ENCODE data around the gene PYGM.
A peak's percentile ranks its signal among the peaks of the same experiment; 100 is the strongest.

The PYGM gene

GRCh38 chr11:64778473-64779298, 18.9 kb upstream of the PYGM start, which contains the start of gene SF1:
Gene SF1 (minus strand): TSS chr11:64778542. CDS start chr11:64778392, 150 bp downstream.
- Histone ChIP-seq H3K18ac (ENCODE audit: low read length) (peak within 1 kb of the TSS; percentile 99), H3K4me2 (ENCODE audit: insufficient read depth, low read length, poor library complexity, severe bottlenecking) (peak within 1 kb of the TSS; percentile 89), H3K4me3 (ENCODE audit: low read length in 2 of 2) (peak within 1 kb of the TSS; percentile 89 to 98), H3K27me3 (ENCODE audit: control insufficient read depth in 3 of 3, insufficient read depth in 3 of 3, low read depth in 1 of 3, low read length in 3 of 3) (no peaks in the 10 kb centered on the region), H3K27ac (replicated peaks; ENCODE audit: low read length) (peak within 1 kb of the TSS; percentile 99), H3K14ac (ENCODE audit: low read length) (peak within 1 kb of the TSS; percentile 85), H2BK120ac (ENCODE audit: low read depth, low read length) (peak within 1 kb of the TSS; percentile 98), H3K4ac (ENCODE audit: low read length) (peak within 1 kb of the TSS; percentile 97), H3K9me3 (replicated peaks in 1 of 2; ENCODE audit: control insufficient read depth in 2 of 2, insufficient read depth in 1 of 2, low read depth in 1 of 2, low read length in 2 of 2) (no peaks in the 10 kb centered on the region), H3K79me1 (ENCODE audit: low read depth, low read length) (peaks cover 5% of the 10 kb centered on the region), H2AFZ (ENCODE audit: low read length) (peak within 1 kb of the TSS; percentile 72), H2BK5ac (ENCODE audit: low read length) (peak within 1 kb of the TSS; percentile 90), H3K9ac (ENCODE audit: low read depth, low read length, poor library complexity) (peak within 1 kb of the TSS; percentile 96), H4K8ac (ENCODE audit: low read depth, low read length) (no peak within 1 kb of the TSS), H3K36me3 (replicated peaks in 1 of 2; ENCODE audit: control insufficient read depth in 2 of 2, insufficient read depth in 2 of 2, low read length in 2 of 2) (peaks cover 28 to 64% of the 10 kb centered on the region in 2 donors), H2AK5ac (ENCODE audit: low read depth, low read length) (peak within 1 kb of the TSS; percentile 100), H3K23ac (ENCODE audit: low read depth, low read length, poor library complexity) (peak within 1 kb of the TSS; percentile 99), H2BK12ac (ENCODE audit: low read length) (peak within 1 kb of the TSS; percentile 32), H2BK15ac (ENCODE audit: low read length) (peak within 1 kb of the TSS; percentile 73), H4K91ac (ENCODE audit: low read depth, low read length, poor library complexity) (peak within 1 kb of the TSS; percentile 81), H3K4me1 (ENCODE audit: control insufficient read depth in 2 of 2, insufficient read depth in 1 of 2, low read depth in 1 of 2, low read length in 2 of 2) (peaks cover 5 to 10% of the 10 kb centered on the region in 2 donors)
- peak; percentile 100 for DNase-seq (ENCODE audit: low spot score)
- no CpG with 5 or more reads among the region's 80 CpGs for WGBS, 2 donors (ENCODE audit: extremely low coverage in 2 of 2, insufficient read length in 2 of 2, insufficient replicate concordance in 1 of 2)

- Histone ChIP-seq H2AK5ac (ENCODE audit: low read depth, low read length) (peak overlapping the region; percentile 100), H3K36me3 (replicated peaks in 1 of 2; ENCODE audit: control insufficient read depth in 2 of 2, insufficient read depth in 2 of 2, low read length in 2 of 2) (peaks cover 32 to 69% of the 10 kb centered on the region in 2 donors), H2AFZ (ENCODE audit: low read length) (peak overlapping the region; percentile 61), H3K27me3 (ENCODE audit: control insufficient read depth in 3 of 3, insufficient read depth in 3 of 3, low read depth in 1 of 3, low read length in 3 of 3) (no peaks in the 10 kb centered on the region), H3K4ac (ENCODE audit: low read length) (peak overlapping the region; percentile 97), H3K27ac (replicated peaks; ENCODE audit: low read length) (peak overlapping the region; percentile 99), H2BK12ac (ENCODE audit: low read length) (peak overlapping the region; percentile 32), H3K9me3 (replicated peaks in 1 of 2; ENCODE audit: control insufficient read depth in 2 of 2, insufficient read depth in 1 of 2, low read depth in 1 of 2, low read length in 2 of 2) (no peaks in the 10 kb centered on the region), H4K8ac (ENCODE audit: low read depth, low read length) (no peak overlapping the region), H3K4me3 (ENCODE audit: low read length in 2 of 2) (peak overlapping the region; percentile 89 to 98), H3K14ac (ENCODE audit: low read length) (peak overlapping the region; percentile 85), H3K4me1 (ENCODE audit: control insufficient read depth in 2 of 2, insufficient read depth in 1 of 2, low read depth in 1 of 2, low read length in 2 of 2) (peaks cover 5 to 10% of the 10 kb centered on the region in 2 donors), H2BK120ac (ENCODE audit: low read depth, low read length) (peak overlapping the region; percentile 98), H3K4me2 (ENCODE audit: insufficient read depth, low read length, poor library complexity, severe bottlenecking) (peak overlapping the region; percentile 32), H3K9ac (ENCODE audit: low read depth, low read length, poor library complexity) (peak overlapping the region; percentile 95), H2BK5ac (ENCODE audit: low read length) (peak overlapping the region; percentile 90), H3K79me1 (ENCODE audit: low read depth, low read length) (peaks cover 5% of the 10 kb centered on the region), H4K91ac (ENCODE audit: low read depth, low read length, poor library complexity) (peak overlapping the region; percentile 81), H2BK15ac (ENCODE audit: low read length) (peak overlapping the region; percentile 73), H3K23ac (ENCODE audit: low read depth, low read length, poor library complexity) (peak overlapping the region; percentile 99), H3K18ac (ENCODE audit: low read length) (peak overlapping the region; percentile 99)
- DNase-seq (ENCODE audit: low spot score), result no peak
- no CpG with 5 or more reads among the region's 28 CpGs for WGBS, 2 donors (ENCODE audit: extremely low coverage in 2 of 2, insufficient read length in 2 of 2, insufficient replicate concordance in 1 of 2)
Measured at GRCh38 chr11:64778223-64778472, 18.4 kb upstream of the PYGM start.

GRCh38 chr11:64777449-64778222, 17.9 kb upstream of the PYGM start:
- Histone ChIP-seq H3K4me3 (ENCODE audit: low read length in 2 of 2) (peak overlapping the region; percentile 89 to 98), H2BK5ac (ENCODE audit: low read length) (peak overlapping the region; percentile 90), H3K79me1 (ENCODE audit: low read depth, low read length) (peaks cover 5% of the 10 kb centered on the region), H2BK120ac (ENCODE audit: low read depth, low read length) (peak overlapping the region; percentile 98), H3K9ac (ENCODE audit: low read depth, low read length, poor library complexity) (peak overlapping the region; percentile 96), H3K23ac (ENCODE audit: low read depth, low read length, poor library complexity) (peak overlapping the region; percentile 59), H3K9me3 (replicated peaks in 1 of 2; ENCODE audit: control insufficient read depth in 2 of 2, insufficient read depth in 1 of 2, low read depth in 1 of 2, low read length in 2 of 2) (no peaks in the 10 kb centered on the region), H3K27ac (replicated peaks; ENCODE audit: low read length) (peak overlapping the region; percentile 99), H4K91ac (ENCODE audit: low read depth, low read length, poor library complexity) (no peak overlapping the region), H2AK5ac (ENCODE audit: low read depth, low read length) (peak overlapping the region; percentile 100), H3K18ac (ENCODE audit: low read length) (peak overlapping the region; percentile 99), H3K4me1 (ENCODE audit: control insufficient read depth in 2 of 2, insufficient read depth in 1 of 2, low read depth in 1 of 2, low read length in 2 of 2) (peaks cover 5 to 10% of the 10 kb centered on the region in 2 donors), H4K8ac (ENCODE audit: low read depth, low read length) (no peak overlapping the region), H2BK12ac (ENCODE audit: low read length) (no peak overlapping the region), H2AFZ (ENCODE audit: low read length) (no peak overlapping the region), H3K36me3 (replicated peaks in 1 of 2; ENCODE audit: control insufficient read depth in 2 of 2, insufficient read depth in 2 of 2, low read length in 2 of 2) (peaks cover 36 to 73% of the 10 kb centered on the region in 2 donors), H3K4me2 (ENCODE audit: insufficient read depth, low read length, poor library complexity, severe bottlenecking) (peak overlapping the region; percentile 89), H3K14ac (ENCODE audit: low read length) (no peak overlapping the region), H3K4ac (ENCODE audit: low read length) (no peak overlapping the region), H2BK15ac (ENCODE audit: low read length) (peak overlapping the region; percentile 73), H3K27me3 (ENCODE audit: control insufficient read depth in 3 of 3, insufficient read depth in 3 of 3, low read depth in 1 of 3, low read length in 3 of 3) (no peaks in the 10 kb centered on the region)
- no CpG with 5 or more reads among the region's 98 CpGs for WGBS, 2 donors (ENCODE audit: extremely low coverage in 2 of 2, insufficient read length in 2 of 2, insufficient replicate concordance in 1 of 2)
- DNase-seq (ENCODE audit: low spot score), result peak; percentile 80

GRCh38 chr11:64776875-64777274, 17.1 kb upstream of the PYGM start:
- peak overlapping the region; percentile 89 to 98 for H3K4me3 ChIP-seq (ENCODE audit: low read length in 2 of 2)
- WGBS, 2 donors (ENCODE audit: extremely low coverage in 2 of 2, insufficient read length in 2 of 2, insufficient replicate concordance in 1 of 2), result no CpG with 5 or more reads among the region's 3 CpGs
- H3K36me3 ChIP-seq (replicated peaks in 1 of 2; ENCODE audit: control insufficient read depth in 2 of 2, insufficient read depth in 2 of 2, low read length in 2 of 2), result peaks cover 38 to 73% of the 10 kb centered on the region in 2 donors

More at GRCh38 chr11:64776875-64777274, 17.1 kb upstream of the PYGM start:
- H2BK5ac ChIP-seq (ENCODE audit: low read length), result no peak overlapping the region
- H3K27me3 ChIP-seq (ENCODE audit: control insufficient read depth in 3 of 3, insufficient read depth in 3 of 3, low read depth in 1 of 3, low read length in 3 of 3), result no peaks in the 10 kb centered on the region
- no peak overlapping the region for H4K91ac ChIP-seq (ENCODE audit: low read depth, low read length, poor library complexity)
- no peak overlapping the region for H3K14ac ChIP-seq (ENCODE audit: low read length)
- H2AK5ac ChIP-seq (ENCODE audit: low read depth, low read length), result no peak overlapping the region
- H2BK120ac ChIP-seq (ENCODE audit: low read depth, low read length), result no peak overlapping the region
- no peak overlapping the region for H2BK12ac ChIP-seq (ENCODE audit: low read length)
- DNase-seq (ENCODE audit: low spot score), result no peak
- no peak overlapping the region for H2BK15ac ChIP-seq (ENCODE audit: low read length)
- no peak overlapping the region for H2AFZ ChIP-seq (ENCODE audit: low read length)
- H3K23ac ChIP-seq (ENCODE audit: low read depth, low read length, poor library complexity), result no peak overlapping the region
- H3K4me2 ChIP-seq (ENCODE audit: insufficient read depth, low read length, poor library complexity, severe bottlenecking), result peak overlapping the region; percentile 89
- H3K27ac ChIP-seq (replicated peaks; ENCODE audit: low read length), result no peak overlapping the region
- H4K8ac ChIP-seq (ENCODE audit: low read depth, low read length), result no peak overlapping the region
- no peaks in the 10 kb centered on the region for H3K9me3 ChIP-seq (replicated peaks in 1 of 2; ENCODE audit: control insufficient read depth in 2 of 2, insufficient read depth in 1 of 2, low read depth in 1 of 2, low read length in 2 of 2)
- H3K18ac ChIP-seq (ENCODE audit: low read length), result no peak overlapping the region
- H3K4me1 ChIP-seq (ENCODE audit: control insufficient read depth in 2 of 2, insufficient read depth in 1 of 2, low read depth in 1 of 2, low read length in 2 of 2), result peaks cover 5 to 10% of the 10 kb centered on the region in 2 donors
- H3K9ac ChIP-seq (ENCODE audit: low read depth, low read length, poor library complexity), result no peak overlapping the region
- no peak overlapping the region for H3K4ac ChIP-seq (ENCODE audit: low read length)
- H3K79me1 ChIP-seq (ENCODE audit: low read depth, low read length), result peaks cover 5% of the 10 kb centered on the region
